ENCODE measurements around the gene NELFCD. TPM values are rescaled to one million over a fixed set of nuclear protein-coding genes. Genes with fewer than 3 reads are reported as not detected.

The NELFCD gene
- total RNA-seq, 1 donor from 2014 or later: 122 TPM

DNA sequence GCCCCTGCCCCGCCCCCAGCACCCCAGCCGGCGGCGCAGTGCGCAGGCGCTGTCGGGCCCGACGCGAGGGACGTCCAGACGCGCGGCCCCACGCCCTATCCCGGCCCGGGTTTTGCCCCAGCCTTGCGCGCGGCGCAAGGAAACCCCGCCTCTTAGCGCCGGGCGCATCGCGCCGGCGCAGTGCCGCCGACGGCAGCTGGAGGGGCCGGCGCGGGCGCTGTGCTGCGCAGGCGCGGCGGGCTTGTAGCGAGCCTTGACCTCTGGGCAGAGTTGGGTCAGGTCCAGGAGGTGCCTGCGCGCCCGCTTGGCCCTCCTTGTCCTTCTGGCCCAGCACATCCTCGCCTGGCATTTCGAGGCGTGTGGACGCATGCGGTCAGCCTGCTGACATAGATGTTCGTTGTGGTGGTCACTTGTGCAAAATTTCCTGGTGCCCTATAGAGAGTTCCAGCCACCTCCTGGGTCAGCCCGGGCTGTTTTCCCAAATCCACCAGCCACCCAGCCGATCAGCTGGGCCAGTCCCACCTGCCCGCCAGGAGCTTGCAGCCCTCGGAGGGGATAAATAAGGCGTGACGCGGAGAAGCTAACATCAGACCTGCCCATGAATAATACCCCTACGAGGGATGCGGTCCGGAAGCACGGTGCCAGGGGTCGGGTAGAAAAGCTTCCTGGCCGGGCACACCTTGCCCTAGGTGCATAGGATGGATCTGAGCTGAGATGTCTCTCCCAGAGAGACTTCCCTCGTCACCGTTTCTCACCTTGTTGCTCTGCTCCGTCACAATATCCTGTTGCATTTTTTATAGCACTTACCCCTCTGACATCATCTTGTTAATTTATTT, 62.0 kb downstream of the NELFCD start:
- H3K27me3 Mint-ChIP-seq: peaks cover 7% of the 10 kb centered on the region
- peaks cover 3% of the 10 kb centered on the region for H3K36me3 Mint-ChIP-seq (ENCODE audit: insufficient read depth)
- no peaks in the 10 kb centered on the region for H3K9me3 Mint-ChIP-seq (ENCODE audit: low read depth)
- peak; percentile 88 for DNase-seq (ENCODE audit: low spot score, unreplicated experiment)
- H3K4me1 Mint-ChIP-seq (ENCODE audit: low read depth): peaks cover 16% of the 10 kb centered on the region
- H3K4me3 Mint-ChIP-seq (ENCODE audit: low read depth): peak overlapping the region; percentile 91
- TF ChIP-seq, protein P1, sequence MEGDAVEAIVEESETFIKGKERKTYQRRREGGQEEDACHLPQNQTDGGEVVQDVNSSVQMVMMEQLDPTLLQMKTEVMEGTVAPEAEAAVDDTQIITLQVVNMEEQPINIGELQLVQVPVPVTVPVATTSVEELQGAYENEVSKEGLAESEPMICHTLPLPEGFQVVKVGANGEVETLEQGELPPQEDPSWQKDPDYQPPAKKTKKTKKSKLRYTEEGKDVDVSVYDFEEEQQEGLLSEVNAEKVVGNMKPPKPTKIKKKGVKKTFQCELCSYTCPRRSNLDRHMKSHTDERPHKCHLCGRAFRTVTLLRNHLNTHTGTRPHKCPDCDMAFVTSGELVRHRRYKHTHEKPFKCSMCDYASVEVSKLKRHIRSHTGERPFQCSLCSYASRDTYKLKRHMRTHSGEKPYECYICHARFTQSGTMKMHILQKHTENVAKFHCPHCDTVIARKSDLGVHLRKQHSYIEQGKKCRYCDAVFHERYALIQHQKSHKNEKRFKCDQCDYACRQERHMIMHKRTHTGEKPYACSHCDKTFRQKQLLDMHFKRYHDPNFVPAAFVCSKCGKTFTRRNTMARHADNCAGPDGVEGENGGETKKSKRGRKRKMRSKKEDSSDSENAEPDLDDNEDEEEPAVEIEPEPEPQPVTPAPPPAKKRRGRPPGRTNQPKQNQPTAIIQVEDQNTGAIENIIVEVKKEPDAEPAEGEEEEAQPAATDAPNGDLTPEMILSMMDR (IDR thresholded peaks at IDR 0.05; ENCODE audit: unreplicated experiment): no peak
- H3K27ac Mint-ChIP-seq: peak overlapping the region; percentile 97

DNA sequence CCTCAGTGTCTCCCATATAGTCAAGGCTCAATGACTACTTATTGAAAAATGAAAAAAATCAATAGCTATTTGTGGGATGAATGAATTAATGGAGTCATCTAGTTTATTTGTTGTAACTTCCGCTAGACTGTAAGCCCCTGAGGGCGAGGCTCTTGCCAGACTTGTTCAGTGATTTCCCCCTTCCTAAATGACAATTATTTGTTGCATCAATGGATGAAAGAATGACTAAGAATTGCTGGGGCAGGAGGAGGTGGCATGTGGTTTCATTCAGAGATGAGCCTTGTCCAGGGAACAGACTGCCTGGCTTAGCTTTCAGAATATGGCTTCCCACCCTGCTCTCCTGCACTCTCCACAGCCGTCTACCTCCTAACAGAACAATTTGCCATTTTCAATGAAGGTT, 62.6 kb downstream of the NELFCD start:
- H3K9me3 Mint-ChIP-seq (ENCODE audit: low read depth): no peaks in the 10 kb centered on the region
- H3K36me3 Mint-ChIP-seq (ENCODE audit: insufficient read depth): peaks cover 3% of the 10 kb centered on the region
- no peak for DNase-seq (ENCODE audit: low spot score, unreplicated experiment)
- H3K4me3 Mint-ChIP-seq (ENCODE audit: low read depth): peak overlapping the region; percentile 61
- TF ChIP-seq, protein P1 (IDR thresholded peaks at IDR 0.05; ENCODE audit: unreplicated experiment): no peak
- no peak overlapping the region for H3K27ac Mint-ChIP-seq
- H3K4me1 Mint-ChIP-seq (ENCODE audit: low read depth): peaks cover 16% of the 10 kb centered on the region
- peaks cover 7% of the 10 kb centered on the region for H3K27me3 Mint-ChIP-seq

DNA sequence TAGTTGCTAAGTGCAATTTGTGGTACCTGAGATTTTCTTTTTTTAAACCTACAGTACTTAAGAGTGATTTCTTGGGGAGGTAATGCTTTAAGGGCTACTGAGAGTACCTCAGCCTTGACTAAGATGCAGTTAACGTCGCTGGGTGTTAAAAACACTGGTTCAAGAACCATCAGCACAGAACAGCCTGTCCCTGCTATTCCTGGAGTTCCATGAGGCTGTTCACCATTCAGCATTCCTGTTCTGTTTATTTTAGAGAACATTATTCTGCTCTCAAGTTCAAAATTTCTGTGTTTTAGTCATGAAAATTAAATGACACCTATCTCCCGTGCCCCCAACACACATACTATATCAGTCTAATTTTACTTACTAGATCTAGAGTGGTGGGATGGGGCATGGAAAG, 63.2 kb downstream of the NELFCD start:
- H3K27me3 Mint-ChIP-seq: peaks cover 7% of the 10 kb centered on the region
- TF ChIP-seq, protein P1 (IDR thresholded peaks at IDR 0.05; ENCODE audit: unreplicated experiment): no peak
- peaks cover 16% of the 10 kb centered on the region for H3K4me1 Mint-ChIP-seq (ENCODE audit: low read depth)
- H3K4me3 Mint-ChIP-seq (ENCODE audit: low read depth): no peak overlapping the region
- no peak for DNase-seq (ENCODE audit: low spot score, unreplicated experiment)
- H3K9me3 Mint-ChIP-seq (ENCODE audit: low read depth): no peaks in the 10 kb centered on the region
- peaks cover 3% of the 10 kb centered on the region for H3K36me3 Mint-ChIP-seq (ENCODE audit: insufficient read depth)
- H3K27ac Mint-ChIP-seq: no peak overlapping the region

Other genes starting within 250 kb of the NELFCD start
- gene GNAS-AS1, start 130.4 kb upstream of the NELFCD start, total RNA-seq: 4.3 and 4.4 TPM in 2 replicates
- gene GNAS, start 128.5 kb upstream of the NELFCD start, total RNA-seq: 1,570 and 1,613 TPM in 2 replicates
- 61.4 and 65.6 TPM in 2 replicates for gene CTSZ, start 26.0 kb downstream of the NELFCD start, total RNA-seq
- 0.16 and 0.19 TPM in 2 replicates for gene TUBB1, start 38.2 kb downstream of the NELFCD start, total RNA-seq
- 55.9 and 69.7 TPM in 2 replicates for gene ATP5F1E, start 51.1 kb downstream of the NELFCD start, total RNA-seq
- gene PRELID3B, start 61.5 kb downstream of the NELFCD start, total RNA-seq: 50.1 and 52.8 TPM in 2 replicates
- gene ZNF831, start 182.6 kb downstream of the NELFCD start, total RNA-seq: not detected in 2 replicates